HL-60 (cell line): ENCODE data around the gene THEM5.

Experiments used
- GABPA ChIP-seq: IDR thresholded peaks from 2 replicates; pipeline ENCODE4 v1.6.1; 2012; ENCODE audit warnings: low read depth
- POLR2AphosphoS5 ChIP-seq: IDR thresholded peaks from 2 replicates; pipeline ENCODE4 v1.6.1; 2012; ENCODE audit warnings: low read depth
- SPI1 ChIP-seq: IDR thresholded peaks from 2 replicates; pipeline ENCODE4 v1.6.1; 2012; ENCODE audit warnings: low read depth, mild to moderate bottlenecking, borderline replicate concordance
- TF ChIP-seq, protein P1 (sequence below): IDR thresholded peaks from one replicate; pipeline ENCODE4 v1.5.1; 2011; ENCODE audit warnings: low read length, control low read depth, inconsistent platforms; ENCODE audit not compliant: insufficient read depth
- TF ChIP-seq, protein P2 (sequence below): IDR thresholded peaks from 2 replicates; pipeline ENCODE4 v1.6.1; 2012; ENCODE audit warnings: low read depth; ENCODE audit not compliant: insufficient replicate concordance

DNA sequence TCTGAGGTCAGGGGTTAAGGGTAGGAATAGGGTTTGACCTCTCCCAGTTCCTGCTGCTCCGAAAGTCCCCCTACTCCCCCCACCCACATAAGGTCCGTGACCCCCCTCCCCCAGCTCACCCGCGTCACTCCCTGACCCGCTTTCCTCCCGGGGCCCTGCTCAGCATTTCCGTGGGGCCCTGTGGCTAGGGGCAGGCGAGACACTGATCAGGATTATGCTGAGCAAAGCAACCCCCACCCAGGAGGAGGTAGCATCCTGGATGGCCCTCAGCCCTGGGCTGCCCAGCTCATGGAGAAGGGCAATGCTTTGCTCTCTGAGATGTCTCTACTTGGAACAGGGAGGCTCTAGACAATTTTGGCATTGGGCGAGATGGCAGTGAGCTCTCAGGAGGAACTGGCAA, 25.7 kb downstream of the THEM5 start:
- TF ChIP-seq, protein P1, sequence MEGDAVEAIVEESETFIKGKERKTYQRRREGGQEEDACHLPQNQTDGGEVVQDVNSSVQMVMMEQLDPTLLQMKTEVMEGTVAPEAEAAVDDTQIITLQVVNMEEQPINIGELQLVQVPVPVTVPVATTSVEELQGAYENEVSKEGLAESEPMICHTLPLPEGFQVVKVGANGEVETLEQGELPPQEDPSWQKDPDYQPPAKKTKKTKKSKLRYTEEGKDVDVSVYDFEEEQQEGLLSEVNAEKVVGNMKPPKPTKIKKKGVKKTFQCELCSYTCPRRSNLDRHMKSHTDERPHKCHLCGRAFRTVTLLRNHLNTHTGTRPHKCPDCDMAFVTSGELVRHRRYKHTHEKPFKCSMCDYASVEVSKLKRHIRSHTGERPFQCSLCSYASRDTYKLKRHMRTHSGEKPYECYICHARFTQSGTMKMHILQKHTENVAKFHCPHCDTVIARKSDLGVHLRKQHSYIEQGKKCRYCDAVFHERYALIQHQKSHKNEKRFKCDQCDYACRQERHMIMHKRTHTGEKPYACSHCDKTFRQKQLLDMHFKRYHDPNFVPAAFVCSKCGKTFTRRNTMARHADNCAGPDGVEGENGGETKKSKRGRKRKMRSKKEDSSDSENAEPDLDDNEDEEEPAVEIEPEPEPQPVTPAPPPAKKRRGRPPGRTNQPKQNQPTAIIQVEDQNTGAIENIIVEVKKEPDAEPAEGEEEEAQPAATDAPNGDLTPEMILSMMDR, result no peak
- TF ChIP-seq POLR2AphosphoS5, result no peak
- TF ChIP-seq, protein P2, sequence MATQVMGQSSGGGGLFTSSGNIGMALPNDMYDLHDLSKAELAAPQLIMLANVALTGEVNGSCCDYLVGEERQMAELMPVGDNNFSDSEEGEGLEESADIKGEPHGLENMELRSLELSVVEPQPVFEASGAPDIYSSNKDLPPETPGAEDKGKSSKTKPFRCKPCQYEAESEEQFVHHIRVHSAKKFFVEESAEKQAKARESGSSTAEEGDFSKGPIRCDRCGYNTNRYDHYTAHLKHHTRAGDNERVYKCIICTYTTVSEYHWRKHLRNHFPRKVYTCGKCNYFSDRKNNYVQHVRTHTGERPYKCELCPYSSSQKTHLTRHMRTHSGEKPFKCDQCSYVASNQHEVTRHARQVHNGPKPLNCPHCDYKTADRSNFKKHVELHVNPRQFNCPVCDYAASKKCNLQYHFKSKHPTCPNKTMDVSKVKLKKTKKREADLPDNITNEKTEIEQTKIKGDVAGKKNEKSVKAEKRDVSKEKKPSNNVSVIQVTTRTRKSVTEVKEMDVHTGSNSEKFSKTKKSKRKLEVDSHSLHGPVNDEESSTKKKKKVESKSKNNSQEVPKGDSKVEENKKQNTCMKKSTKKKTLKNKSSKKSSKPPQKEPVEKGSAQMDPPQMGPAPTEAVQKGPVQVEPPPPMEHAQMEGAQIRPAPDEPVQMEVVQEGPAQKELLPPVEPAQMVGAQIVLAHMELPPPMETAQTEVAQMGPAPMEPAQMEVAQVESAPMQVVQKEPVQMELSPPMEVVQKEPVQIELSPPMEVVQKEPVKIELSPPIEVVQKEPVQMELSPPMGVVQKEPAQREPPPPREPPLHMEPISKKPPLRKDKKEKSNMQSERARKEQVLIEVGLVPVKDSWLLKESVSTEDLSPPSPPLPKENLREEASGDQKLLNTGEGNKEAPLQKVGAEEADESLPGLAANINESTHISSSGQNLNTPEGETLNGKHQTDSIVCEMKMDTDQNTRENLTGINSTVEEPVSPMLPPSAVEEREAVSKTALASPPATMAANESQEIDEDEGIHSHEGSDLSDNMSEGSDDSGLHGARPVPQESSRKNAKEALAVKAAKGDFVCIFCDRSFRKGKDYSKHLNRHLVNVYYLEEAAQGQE, result no peak
- no peak for TF ChIP-seq GABPA
- TF ChIP-seq SPI1, result no peak
